WERI-Rb-1 (cell line): ENCODE results near the gene TBC1D1.
A peak's percentile ranks its signal among the peaks of the same experiment; 100 is the strongest.

ENCODE experiments used
- DNase-seq: peaks from one replicate; pipeline ENCODE4 v3.0.0-alpha.2; 2020
- H3K27ac ChIP-seq: fragments of 250-450 bp; sonication (Bioruptor Pico); 2 replicates; pipeline ENCODE4 v1.5.1; 2020; ENCODE audit warnings: mild to moderate bottlenecking, moderate library complexity
- H3K27me3 ChIP-seq: fragments of 250-450 bp; sonication (Bioruptor Pico); 2 replicates; pipeline ENCODE4 v1.5.1; 2021; ENCODE audit warnings: mild to moderate bottlenecking, low read depth, moderate library complexity; ENCODE audit not compliant: insufficient read depth, severe bottlenecking
- H3K36me3 ChIP-seq: fragments of 250-450 bp; sonication (Bioruptor Pico); 2 replicates; pipeline ENCODE4 v1.5.1; 2020; ENCODE audit warnings: mild to moderate bottlenecking, moderate library complexity
- H3K4me3 ChIP-seq: 2 replicates; pipeline ENCODE4 v1.5.1; 2011; ENCODE audit warnings: low read depth, mild to moderate bottlenecking, control low read depth, low read length
- H3K9me3 ChIP-seq: fragments of 250-450 bp; sonication (Bioruptor Pico); 2 replicates; pipeline ENCODE4 v1.5.1; 2021; ENCODE audit warnings: mild to moderate bottlenecking, moderate library complexity; ENCODE audit not compliant: severe bottlenecking
- TF ChIP-seq, protein P1 (sequence below): IDR thresholded peaks from 2 replicates; pipeline ENCODE4 v1.5.1; 2011; ENCODE audit warnings: low read depth, mild to moderate bottlenecking, control low read depth, inconsistent platforms, low read length

Gene TBC1D1

DNA sequence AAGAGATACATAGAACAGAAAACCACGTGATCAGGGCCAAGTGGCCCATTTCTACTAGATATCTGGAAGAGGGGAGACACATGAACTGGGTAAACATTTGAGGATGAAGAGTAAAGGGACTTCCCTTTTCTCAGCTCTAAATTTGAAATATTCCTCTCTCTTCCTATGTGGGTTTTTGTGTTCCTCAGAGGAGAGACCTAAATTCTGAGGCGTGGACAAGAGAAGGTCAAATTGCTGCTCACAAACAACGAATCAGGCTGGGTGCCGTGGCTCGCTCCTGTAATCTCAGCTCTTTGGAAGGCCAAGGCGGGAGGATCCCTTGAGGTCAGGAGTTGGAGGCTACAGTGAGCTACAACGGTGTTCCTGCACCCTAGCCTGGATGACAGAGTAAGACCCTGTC, 285.3 kb downstream of the TBC1D1 start:
- Histone ChIP-seq H3K4me3 (no peak overlapping the region), H3K27ac (no peak overlapping the region), H3K36me3 (no peaks in the 10 kb centered on the region), H3K9me3 (no peaks in the 10 kb centered on the region), H3K27me3 (no peaks in the 10 kb centered on the region)
- TF ChIP-seq, protein P1, sequence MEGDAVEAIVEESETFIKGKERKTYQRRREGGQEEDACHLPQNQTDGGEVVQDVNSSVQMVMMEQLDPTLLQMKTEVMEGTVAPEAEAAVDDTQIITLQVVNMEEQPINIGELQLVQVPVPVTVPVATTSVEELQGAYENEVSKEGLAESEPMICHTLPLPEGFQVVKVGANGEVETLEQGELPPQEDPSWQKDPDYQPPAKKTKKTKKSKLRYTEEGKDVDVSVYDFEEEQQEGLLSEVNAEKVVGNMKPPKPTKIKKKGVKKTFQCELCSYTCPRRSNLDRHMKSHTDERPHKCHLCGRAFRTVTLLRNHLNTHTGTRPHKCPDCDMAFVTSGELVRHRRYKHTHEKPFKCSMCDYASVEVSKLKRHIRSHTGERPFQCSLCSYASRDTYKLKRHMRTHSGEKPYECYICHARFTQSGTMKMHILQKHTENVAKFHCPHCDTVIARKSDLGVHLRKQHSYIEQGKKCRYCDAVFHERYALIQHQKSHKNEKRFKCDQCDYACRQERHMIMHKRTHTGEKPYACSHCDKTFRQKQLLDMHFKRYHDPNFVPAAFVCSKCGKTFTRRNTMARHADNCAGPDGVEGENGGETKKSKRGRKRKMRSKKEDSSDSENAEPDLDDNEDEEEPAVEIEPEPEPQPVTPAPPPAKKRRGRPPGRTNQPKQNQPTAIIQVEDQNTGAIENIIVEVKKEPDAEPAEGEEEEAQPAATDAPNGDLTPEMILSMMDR = no peak
- no peak for DNase-seq

DNA sequence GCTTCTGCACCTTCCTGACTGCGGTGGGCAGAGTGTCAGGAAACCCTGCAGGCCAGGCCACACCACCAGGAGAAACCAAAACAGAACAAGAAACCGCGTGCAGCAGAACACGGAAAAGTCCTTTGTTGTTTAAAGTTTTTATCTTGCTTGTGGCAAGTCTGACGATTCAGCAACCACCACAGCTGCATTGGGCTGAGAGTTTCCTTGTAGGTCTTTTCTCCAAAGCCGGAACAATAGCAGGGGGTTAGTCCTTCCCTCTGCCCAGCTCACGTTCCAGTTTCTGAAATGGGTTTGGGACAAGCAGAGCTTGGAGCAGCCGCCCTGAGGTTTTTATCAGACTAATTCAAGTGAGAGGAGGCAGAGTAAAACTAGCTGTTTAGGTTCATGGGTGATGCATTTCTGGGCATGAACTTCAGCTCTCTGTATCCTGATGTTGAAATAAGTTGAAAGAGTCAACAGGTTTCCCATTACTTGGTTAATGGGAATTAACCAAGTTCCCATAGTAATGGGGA, 286.2 kb downstream of the TBC1D1 start:
- DNase-seq = no peak
- no peak overlapping the region for H3K4me3 ChIP-seq
- no peaks in the 10 kb centered on the region for H3K9me3 ChIP-seq

DNA sequence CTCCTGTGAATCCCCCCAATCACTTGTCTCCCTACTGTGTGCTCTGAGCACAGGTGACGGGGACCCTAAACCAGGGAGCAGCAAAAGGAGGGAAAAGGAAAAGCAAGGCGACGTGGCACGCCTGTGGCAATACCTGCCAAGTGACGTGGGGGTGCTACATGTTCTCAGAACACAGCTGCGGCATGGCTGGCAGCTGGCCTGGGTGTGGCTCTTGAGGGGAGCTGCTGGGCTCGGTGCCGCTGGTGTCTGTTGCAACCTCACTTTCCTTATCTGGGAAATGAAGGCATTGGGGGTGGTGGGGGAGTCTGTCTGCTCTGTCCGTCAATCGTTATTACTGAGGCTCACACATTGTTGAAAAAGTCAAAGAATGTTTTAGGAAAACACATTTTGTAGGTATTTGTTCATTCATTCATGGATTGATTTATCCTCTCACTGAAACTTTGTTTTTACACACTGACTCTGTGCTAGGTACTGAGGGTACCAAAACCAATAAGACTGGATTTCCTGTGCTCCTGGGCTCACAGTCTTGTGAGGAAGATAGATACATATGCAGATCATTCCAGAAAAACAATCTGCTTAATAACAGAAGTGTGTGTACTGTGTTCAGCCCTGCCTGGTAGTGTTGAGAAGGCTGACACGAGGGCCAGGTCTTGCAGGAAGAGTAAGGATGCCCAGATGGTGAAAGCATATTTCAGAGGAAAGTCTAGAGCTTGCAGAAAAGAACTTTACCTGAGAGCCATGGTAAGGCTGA, 286.9 kb downstream of the TBC1D1 start:
- Histone ChIP-seq H3K4me3 (no peak overlapping the region), H3K9me3 (no peaks in the 10 kb centered on the region), H3K27ac (no peak overlapping the region), H3K36me3 (no peaks in the 10 kb centered on the region), H3K27me3 (no peaks in the 10 kb centered on the region)
- TF ChIP-seq, protein P1 = no peak
- DNase-seq = no peak

More for the DNA sequence above, 286.2 kb downstream of the TBC1D1 start:
- Histone ChIP-seq H3K27ac (no peak overlapping the region), H3K27me3 (no peaks in the 10 kb centered on the region), H3K36me3 (no peaks in the 10 kb centered on the region)
- TF ChIP-seq, protein P1 = no peak

DNA sequence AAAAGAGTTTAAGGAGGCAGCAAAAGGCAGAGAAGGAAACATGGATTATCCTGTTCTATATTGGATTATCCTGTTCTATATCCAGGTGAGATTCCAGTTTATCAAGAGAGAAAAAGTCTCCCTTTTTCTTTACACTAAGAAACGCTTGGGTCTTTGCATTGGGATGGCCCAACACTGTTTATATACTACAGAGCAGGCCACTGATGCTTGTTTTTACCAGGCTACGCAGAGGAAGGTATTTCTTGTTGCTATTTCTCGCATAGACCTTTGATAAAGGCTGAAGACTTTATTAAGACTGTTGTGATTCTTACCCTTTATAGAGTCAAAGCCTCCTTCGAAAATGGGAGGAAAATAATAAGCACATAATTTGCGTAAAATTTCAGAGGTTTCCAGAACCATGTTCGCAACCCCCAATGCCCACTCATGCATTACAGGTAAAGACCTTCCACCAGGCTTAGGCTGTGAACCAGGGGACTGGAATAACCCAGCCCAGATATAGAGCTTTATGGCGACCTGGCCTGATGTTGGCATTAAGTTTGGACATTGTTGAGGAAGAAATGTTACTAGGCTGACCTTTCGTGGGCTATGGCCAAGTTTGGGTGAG, 287.6 kb downstream of the TBC1D1 start:
- DNase-seq = no peak
- no peak overlapping the region for H3K27ac ChIP-seq
- H3K27me3 ChIP-seq = no peaks in the 10 kb centered on the region
- TF ChIP-seq, protein P1 = no peak
- no peaks in the 10 kb centered on the region for H3K36me3 ChIP-seq
- no peaks in the 10 kb centered on the region for H3K9me3 ChIP-seq
- H3K4me3 ChIP-seq = no peak overlapping the region

DNA sequence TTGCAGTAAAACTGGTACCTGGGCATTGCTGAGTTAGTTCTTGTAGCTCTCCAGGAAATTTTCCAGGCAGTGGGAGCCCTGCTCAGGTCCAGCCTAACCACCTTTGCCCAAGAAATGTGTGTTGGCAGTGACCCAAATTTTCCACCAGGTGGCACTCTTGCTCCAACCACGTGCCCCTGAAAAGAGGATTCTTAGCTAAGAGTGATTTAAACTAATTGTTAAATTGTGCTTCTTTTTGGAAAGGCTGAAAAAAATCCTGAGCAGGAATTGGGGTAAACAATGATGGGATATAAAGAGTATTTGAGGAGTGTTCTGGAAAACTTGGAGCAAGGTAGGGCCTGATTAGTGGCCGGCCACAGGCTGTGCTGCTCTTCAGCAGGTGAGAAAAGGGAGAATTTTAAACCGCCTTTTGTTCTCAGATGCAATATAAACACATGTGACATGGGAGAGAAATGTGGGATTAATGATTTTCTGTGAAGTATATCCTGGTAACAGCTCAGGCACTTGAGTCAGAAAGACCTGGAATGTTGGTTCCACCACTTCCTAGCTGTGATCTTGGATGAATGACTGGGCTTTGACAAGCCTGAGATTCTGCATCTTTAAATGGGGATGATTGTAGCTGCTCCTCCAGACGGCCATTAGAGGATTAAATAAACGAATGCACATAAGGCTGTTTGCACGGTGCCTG, 288.9 kb downstream of the TBC1D1 start:
- TF ChIP-seq, protein P1 = peak; percentile 83
- Histone ChIP-seq H3K9me3 (no peaks in the 10 kb centered on the region), H3K27me3 (no peaks in the 10 kb centered on the region), H3K27ac (no peak overlapping the region), H3K4me3 (no peak overlapping the region), H3K36me3 (no peaks in the 10 kb centered on the region)
- DNase-seq = peak; percentile 72
